ENCODE results near the gene TNK2.
"Not testable (repeated sequence)": the region's sequence is repeated elsewhere in the genome, so short reads cannot be mapped to it uniquely, and the experiment has no call there.

TNK2 gene

DNA sequence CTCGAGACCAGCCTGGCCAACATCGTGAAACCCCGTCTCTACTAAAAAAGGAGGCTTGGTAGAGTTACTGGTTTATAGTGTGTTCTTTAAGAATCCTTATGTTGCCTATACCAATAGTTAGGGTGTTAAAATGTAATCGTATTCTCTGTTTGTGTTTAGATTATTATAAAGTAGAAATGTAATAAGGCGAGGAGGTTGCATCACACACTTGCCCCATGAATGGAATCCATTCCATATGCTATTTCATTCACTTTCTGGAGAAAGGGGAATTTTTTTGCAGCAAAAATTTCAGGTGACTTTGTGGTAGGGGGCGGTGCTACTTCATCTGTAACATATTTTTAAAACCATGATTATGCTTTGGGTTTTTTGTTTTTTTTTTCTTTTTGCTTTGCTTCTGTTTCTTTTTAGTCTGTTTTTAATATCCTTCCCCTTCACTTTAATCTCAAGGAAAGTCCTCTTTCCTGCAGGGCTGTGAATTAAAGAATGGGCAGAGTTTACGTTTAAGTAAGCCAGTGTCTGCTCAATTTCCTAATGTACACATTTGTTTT, 63.6 kb downstream of the TNK2 start:
- no peak for DNase-seq

DNA sequence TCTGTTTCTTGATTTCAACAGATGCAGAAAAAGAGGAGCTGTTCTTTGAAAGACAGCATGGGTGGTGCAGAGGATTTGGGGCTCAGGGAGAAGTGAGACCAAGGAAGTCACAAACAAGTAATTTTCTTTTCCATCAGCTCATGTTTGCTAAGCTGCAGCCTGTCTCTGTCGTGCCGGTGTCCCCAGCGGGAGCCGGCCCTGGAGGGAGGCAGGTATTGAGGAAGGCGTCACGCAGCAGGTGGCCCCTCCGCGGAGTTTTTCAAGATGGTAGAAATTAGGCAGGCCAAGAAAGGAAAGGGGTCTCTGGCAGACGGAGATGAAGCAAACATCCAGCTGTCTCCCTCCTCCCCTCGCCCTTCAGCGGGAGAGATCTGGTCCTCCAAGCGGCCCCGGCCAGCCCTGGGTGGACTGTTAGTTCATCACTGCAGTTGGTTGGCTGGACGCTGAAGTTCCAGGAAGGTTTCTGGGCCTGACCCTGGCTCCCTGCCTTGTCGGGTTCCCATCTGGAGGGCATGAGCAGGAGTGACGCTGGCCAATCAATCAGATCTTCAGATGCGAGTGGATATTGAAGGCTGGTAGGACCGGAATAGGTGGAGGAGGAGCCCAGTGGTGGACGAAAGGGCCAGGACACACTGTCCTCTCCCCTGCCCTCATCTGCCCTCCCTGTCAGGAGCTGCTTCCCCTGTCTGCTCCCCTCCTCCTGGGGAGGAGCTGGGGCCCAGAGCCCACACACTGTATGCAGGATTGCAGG, 68.9 kb downstream of the TNK2 start:
- DNase-seq, result no peak

DNA sequence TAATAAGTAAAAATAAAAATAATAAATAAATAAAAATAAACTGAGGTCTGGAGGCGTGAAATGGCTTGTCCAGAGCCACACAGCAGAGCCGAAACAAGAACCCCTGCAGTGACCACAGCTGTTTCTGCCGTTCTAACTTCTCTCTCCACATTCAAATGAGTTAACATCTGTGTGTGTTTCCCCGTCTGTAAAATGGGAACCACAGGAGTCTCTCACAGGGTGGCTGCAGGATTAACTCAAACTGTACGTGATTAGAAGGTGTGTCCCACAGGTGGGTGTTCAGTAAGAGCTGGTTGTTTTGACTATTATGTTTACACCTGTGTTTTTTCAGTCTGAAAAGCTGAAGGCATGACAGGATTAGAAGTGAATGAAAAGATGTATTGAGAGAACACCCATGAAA, 69.6 kb downstream of the TNK2 start:
- no peak for DNase-seq

DNA sequence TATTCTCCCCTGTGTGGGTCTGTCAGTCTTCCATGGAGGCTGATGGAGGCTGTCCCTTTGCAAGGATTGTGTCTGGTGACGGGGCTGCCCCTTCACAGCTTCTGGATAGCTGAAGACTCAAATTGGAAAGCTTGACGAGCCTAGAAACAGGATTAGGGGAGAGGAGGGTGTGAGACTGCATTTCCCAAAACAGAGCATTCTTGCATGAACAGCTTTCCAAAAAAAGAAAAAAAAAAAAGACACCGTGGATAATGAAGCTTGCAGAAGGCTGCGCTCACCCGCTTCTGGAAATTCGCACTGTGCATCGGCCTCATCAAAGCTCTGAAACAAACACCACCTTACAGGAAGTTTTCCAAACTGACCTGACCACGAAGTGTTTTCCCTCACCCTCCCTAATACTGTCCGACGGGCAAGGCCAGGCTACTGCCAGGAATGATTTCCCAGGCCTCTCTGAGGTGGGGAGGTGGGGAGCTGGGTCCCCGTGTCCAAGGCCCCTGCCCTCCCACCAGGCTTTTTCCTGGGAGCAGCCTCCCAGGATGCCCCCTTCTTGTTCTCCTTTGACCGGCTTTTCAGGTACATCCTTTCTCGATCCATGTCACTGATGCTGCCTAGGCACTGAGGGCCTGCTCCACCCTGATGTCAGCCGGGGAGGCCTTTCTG, 71.7 kb downstream of the TNK2 start:
- no peak for DNase-seq

DNA sequence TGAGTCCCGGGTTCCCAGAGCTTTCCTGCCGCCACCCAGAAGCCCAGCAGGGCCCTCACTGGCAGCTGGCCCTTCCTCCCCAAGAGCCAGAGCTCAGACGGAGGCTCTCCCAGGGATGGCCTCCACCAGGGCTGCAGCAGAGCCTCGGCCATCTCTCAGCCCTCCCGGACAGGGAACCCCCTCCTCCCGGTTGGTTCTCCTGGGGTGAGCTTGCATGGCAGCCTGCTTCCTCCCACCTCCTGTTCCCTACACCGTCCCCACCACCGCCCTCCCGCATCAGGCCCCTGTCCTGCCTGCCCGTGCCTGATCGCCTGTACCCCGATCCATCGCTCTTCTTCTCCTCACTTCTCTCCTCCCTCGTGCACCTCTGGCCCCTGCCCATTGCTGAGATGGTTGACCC, 72.6 kb downstream of the TNK2 start:
- no peak for DNase-seq

DNA sequence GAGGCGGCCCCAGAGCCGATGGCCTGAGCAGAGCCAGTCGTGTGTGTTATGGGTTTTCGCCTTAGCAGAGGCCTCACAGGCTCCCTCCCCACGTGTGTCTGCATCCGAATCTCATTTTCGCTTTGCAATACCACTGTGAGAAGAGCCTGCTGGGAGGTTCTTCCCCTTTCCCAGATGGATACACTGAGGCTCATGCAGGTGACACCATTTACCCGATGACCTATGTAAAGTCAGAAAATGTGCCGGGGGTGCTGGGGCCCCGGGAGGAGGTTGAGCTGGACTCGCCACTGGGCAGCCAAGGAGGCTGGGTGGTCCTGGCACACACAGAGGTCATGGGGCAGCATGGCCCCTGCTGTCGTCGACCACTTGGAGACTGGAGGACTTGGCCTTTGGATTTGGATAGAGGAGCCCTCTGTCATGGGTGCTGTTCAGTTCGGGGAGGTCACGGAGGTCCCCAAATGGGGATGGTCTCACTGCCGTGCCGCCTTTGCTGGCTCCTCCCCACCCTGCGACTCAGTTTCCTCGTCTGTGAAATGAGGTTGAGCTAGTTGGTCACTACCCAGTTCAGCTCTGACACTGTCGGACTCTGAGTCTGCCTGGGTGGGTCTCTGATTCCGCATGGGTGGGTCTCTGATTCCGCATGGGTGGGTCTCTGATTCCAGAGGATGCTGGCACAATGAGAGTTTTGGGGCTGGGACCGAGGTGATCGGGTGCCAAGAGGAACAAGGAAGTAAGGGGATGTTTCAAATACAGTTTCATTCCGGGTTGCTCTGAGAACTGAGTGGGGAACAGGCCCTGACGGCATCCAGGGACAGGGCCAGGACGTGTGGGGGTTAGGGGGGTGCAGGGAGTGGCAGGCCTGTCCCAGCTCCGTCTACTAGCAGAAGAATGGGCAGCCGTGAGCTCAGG, 73.4 kb downstream of the TNK2 start:
- DNase-seq, result no peak

DNA sequence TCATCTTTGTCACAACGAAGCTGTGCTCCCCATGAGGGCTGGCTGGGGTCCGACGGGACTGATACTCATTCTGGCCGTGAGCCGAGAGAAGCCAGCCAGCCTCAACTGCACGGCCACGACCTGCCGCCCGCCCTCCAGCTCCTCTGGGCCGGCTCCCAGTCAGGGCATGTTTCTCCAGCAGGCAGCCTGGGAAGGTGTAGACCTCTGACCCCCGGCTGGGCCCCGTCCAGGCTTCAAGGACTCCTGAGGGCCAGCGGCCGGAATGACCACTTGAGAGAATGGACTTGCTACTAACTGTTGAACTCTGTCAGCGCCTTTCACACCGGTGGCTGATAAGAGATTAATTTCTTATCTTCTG, 78.5 kb downstream of the TNK2 start:
- DNase-seq, result no peak

DNA sequence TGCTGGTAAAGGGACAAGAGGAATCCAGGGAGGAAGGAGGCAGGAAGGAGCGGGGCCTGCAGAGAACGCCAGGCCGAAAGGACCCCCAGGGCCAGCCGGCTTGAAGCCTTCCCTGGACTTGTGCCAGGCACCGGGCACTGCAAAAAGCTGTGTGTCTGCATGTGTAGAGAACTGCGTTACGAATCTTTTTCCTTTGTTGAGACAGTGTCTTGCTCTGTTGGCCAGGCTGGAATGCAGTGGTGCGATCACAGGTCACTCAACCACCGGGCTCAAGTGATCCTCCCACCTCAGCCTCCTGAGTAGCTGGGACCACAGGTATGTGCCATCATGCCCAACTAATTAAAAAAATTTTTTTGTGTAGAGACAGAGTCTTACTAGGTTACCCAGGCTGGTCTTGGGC, 79.6 kb downstream of the TNK2 start:
- DNase-seq, result no peak

DNA sequence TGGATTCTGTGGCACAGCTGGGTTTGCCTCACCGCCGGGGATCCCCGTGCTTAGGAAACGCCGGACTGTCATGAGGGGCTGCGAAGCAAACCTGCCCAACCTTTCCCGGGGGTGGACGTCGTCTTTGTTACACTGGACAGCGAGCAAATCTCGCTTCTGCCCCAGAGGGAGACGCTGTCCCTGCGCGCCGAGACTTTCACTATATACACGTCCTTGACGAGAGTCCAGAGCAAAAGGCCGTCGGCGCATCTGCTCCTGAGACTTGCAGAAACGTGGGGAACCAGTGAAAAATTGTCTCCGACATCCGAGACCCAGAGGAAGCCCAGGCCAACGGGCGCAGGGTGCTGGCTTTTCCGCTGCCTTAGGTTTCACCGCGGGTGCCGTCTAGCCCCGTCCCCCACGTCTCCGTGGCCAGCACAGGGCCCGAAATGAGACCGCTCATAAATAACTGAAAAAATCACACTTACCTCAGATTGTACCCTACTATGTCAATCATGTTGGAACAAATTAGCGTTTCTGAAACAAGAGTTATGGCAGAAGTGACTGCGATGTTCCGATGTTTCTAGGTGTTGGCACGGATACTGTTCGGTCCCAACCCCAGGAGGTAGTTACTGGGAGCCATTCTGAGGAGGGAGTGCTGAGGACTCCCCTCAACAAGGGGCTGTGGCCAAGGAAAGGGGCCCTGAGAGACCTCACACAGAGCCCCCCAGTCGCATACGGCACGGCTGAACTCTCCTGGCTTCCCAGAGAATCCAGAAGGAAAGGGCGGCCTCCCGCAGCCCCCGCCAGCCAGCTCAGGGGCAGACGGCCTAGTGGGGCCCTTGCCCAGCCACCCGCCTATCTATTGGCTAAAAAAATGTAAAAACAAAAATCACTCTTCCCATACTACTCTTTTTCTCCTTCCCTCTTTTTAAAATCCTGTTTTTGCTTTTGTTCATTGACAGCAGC, 82.2 kb downstream of the TNK2 start:
- DNase-seq, result no peak

DNA sequence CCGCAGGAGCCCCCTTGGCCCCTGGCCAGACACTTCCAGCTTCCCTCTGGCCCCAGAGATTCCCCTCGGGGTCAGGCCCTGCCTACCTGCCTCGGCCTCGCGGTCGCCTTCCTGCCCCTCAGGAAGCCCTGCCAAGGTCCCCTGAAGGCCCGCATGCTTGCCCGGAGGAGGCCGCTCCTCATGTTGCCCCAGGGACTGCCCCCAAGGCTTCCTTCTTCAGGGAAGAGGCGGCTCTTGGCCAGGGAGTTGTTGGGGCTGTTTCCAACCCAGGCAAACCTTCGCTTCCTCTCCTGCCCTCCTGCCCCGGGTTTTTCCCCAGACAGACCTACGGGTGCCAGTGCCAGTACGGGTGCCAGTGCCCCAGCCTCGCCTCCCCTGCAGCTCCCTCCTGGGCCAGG, 83.2 kb downstream of the TNK2 start:
- DNase-seq, result no peak

DNA sequence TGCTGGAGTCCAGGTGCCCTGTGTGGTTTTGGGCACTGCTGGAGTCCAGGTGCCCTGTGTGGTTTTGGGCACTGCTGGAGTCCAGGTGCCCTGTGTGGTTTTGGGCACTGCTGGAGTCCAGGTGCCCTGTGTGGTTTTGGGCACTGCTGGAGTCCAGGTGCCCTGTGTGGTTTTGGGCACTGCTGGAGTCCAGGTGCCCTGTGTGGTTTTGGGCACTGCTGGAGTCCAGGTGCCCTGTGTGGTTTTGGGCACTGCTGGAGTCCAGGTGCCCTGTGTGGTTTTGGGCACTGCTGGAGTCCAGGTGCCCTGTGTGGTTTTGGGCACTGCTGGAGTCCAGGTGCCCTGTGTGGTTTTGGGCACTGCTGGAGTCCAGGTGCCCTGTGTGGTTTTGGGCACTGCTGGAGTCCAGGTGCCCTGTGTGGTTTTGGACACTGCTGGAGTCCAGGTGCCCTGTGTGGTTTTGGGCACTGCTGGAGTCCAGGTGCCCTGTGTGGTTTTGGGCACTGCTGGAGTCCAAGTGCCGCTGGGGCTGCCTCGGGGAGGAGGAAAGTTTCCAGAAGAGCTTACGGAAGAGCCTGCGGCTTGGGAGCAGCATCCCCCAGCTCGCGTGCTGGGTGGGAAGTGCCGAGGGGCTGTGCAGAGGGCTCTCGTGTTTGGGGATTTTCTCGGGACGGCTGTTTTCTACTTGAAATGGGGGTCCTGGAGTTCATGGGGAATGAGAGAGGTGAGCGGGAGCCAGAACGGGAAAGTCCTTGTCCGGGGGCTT, 83.7 kb downstream of the TNK2 start:
- not testable (repeated sequence) for DNase-seq

DNA sequence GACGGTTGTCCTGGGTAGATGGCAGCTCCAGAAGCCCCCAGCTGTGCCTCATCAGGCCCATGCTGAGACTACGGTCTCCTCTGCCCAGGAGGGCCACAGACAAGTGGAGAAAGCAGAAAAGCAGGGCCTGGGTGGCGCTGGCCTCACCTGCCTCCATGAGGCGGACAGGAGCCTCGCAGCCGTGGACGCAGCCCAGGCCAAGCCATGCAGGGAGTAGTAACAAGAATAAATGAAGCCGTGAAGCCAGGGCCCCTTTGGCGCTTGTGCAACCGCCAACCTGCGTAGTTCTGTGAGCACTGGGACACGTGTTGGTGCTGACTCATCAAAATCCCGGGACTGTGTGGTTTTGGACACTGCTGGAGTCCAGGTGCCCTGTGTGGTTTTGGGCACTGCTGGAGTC, 84.4 kb downstream of the TNK2 start:
- DNase-seq, result no peak

DNA sequence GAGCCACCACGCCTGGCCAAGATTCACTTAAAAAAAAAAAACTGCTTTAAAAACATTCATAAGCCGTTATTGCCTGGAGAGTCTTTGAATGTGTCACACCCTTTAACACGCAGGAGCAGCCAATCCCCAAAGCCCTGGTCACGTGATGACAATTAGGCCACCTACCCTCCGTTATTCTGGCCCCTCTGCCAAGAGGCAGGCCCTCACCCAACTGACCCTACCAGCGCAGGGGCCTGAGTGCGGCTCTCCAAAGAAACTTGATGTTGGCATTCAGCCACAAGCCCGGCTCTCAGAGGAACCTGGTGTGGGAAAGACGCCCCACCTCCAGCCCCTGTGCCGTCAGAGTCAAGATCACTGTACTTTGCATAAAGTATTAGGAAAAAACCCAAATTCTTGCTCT, 85.1 kb downstream of the TNK2 start:
- DNase-seq, result no peak

DNA sequence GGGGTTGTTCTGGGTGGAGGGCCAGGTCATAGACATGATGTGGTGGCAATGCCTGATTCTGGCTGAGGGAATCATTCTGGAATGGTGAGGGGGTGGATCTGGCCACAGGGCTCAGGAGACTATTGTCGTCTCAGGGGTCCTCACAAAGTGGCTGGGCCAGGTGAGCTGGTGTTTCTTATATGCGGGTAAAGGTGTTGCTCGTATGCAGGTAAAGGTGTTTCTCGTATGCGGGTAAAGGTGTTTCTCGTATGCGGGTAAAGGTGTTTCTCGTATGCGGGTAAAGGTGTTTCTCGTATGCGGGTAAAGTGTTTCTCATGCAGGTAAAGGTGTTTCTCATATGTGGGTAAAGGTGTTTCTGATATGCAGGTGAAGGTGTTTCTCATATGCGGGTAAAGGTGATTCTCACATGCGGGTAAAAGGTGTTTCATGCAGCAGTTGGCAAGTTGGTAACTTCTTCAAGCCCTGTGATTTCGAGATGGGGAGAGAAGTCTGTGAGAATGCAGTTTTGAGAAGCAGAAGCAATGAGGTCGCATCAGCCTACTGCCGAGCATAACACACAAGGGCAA, 86.1 kb downstream of the TNK2 start:
- DNase-seq, result no peak

DNA sequence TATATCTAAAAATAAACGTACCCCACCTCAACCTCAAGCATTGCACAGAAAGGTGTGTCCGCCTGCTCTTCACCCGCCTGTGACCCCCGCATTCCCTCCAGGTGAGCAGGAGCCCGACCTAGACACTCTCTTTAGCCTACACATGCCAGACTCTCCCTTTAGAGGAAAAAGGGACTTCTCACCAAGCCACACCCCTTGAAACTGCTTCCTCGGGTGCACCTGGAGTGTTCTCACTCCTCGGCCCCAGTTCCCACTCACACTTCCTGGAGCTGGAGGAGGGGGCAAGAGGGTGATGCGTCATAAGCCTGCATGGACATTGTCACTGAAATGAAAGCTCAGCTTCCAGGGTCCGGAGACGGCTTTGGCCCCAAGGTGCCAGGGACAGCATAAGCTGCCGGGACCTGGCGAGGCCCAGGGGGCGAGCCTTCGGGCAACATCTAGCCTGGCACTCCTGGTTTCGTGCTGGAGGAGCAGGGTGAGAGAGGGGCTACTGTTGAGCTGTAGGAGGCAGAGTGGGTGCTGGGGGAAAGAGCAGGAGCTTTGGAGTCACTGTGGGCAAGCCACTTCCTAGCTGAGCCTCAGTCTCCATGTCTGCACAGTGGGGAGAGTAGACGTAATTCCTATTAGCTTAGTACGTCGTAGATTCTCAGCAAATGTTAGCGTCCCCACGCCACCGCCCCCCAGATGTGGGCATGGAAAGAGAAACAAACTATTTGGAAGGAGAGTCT, 86.8 kb downstream of the TNK2 start:
- DNase-seq, result no peak

DNA sequence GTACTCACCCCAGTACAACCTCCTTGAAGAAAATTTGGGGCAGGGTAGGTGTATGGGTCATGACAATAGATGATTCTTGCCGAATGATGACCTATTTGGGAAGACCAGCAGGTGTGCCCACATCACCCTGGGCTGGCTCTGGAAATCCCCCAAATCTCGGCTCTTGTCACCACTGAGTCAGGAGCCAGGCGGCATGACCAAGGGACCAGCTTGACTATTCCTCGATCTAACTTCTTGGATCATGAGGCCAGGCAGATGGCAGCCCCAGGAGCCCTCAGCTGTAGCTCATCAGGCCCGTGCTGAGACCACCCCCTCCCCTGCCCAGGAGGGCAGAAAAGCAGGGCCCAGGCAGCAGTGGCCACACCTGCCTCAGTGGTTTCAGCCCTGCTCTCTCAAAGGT, 87.5 kb downstream of the TNK2 start:
- no peak for DNase-seq

DNA sequence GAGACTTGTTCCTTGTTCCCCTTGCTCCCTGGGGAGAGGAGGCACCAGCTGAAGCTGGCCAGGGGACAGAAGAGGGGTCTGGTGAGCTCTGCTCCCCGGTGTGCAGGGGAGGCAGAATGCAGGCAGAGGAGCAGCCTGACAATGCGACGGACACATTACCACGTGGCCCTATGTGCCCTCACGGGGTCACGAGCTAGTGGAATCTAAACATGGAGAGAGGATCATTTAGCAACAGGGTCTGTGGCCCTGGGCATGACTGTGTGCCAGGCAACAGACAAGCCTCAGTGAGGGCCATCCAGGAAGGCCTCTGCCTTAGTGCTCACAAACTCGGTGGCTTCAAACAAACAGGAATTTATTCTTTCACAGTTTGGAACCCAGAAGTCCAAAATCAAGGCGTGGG, 88.2 kb downstream of the TNK2 start:
- DNase-seq, result no peak

DNA sequence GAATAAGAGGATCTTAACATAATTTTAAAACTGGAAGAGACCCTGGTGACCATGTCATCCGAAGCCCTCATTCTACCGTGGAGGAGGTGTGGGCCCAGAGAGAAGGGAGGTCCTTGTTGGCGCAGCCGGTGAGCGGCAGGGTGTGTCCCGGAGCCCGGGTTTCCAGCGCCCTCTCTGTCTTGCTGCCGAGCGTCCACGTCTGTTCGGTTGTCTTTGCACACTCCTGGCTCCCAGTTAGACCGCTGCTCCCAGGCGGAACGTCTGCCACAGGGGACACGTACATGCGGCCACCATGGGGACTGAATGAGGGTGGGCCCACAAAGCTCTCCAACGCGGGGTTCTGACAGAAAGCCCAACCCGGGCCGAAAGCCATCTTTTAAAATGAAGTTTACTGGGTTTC, 90.0 kb downstream of the TNK2 start:
- DNase-seq, result no peak

DNA sequence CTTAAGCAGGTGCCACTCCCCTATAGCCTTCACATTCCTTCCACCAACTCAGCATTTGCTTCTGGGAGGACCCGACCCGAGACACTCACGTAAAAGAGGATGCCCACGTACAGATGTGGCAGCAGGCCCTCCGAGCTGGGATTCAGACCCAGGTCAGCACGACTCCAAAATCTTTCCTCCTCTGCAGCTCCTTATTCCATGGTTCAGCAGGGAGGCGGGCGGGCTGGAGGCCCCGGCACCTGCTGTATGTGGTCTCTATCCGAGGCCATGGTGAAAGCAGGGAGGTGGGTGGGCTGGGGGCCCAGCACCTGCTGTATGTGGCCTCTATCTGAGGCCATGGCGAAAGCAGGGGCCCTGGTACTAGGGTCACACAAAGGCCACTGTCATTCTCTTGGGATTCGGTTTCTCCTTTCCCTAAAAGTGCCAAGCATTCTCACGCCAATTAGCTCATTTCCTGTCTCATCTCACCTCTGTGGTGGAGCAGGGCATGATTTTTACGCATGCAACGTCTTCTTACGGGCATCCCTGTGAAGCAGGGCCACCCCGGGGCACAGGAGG, 90.7 kb downstream of the TNK2 start:
- no peak for DNase-seq

DNA sequence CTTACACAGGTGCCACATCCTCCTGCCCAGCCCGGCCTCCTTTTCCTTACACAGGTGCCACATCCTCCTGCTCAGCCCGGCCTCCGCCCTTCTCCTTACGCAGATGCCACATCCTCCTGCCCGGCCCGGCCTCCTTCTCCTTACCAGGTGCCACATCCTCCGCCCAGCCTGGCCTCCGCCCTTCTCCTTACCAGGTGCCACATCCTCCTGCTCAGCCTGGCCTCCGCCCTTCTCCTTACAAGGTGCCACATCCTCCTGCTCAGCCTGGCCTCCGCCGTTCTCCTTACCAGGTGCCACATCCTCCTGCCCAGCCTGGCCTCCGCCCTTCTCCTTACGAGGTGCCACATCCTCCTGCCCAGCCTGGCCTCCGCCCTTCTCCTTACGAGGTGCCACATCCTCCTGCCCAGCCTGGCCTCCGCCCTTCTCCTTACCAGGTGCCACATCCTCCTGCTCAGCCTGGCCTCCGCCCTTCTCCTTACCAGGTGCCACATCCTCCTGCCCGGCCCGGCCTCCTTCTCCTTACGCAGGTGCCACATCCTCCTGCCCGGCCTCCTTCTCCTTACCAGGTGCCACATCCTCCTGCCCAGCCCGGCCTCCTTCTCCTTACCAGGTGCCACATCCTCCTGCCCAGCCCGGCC, 92.0 kb downstream of the TNK2 start:
- DNase-seq, result not testable (repeated sequence)

Measured in CD4-positive, alpha-beta T cell treated with Interleukin-12 subunit alpha and Interleukin-12 subunit beta, for 1 hour (primary cell).